Endothelial cell of hepatic sinusoid (primary cell): Measurements from ENCODE around the gene SLIT3.
"Not testable (repeated sequence)": the region's sequence is repeated elsewhere in the genome, so short reads cannot be mapped to it uniquely, and the experiment has no call there.

Experiments used
- in situ Hi-C: cut with HindIII; loops from 2 replicates; pipeline ENCODE4 v1.10.0; 2017; ENCODE audit warnings: low sequenced_read_pairs

SLIT3 gene

GRCh38 chr5:169222934-169223594 lies 77.9 kb downstream of the SLIT3 start:
- in situ Hi-C loops, result no loop called here

GRCh38 chr5:169221519-169221918 lies 79.4 kb downstream of the SLIT3 start:
- in situ Hi-C loops, result no loop called here

- in situ Hi-C loops, result no loop called here
Measured at GRCh38 chr5:169219961-169220360, 81.0 kb downstream of the SLIT3 start.

- in situ Hi-C loops, result no loop called here
Measured at GRCh38 chr5:169219351-169219750, 81.6 kb downstream of the SLIT3 start.

- in situ Hi-C loops, result no loop called here
Measured at GRCh38 chr5:169218861-169219260, 82.1 kb downstream of the SLIT3 start.

- in situ Hi-C loops, result no loop called here
Measured at GRCh38 chr5:169218176-169218575, 82.8 kb downstream of the SLIT3 start.

- in situ Hi-C loops, result no loop called here
Measured at GRCh38 chr5:169216866-169217265, 84.1 kb downstream of the SLIT3 start.

GRCh38 chr5:169213479-169213878 lies 87.5 kb downstream of the SLIT3 start:
- in situ Hi-C loops, result no loop called here

- in situ Hi-C loops, result not testable (repeated sequence)
Measured at GRCh38 chr5:169211761-169212160, 89.2 kb downstream of the SLIT3 start.

GRCh38 chr5:169204788-169205400 lies 96.0 kb downstream of the SLIT3 start:
- in situ Hi-C loops, result no loop called here

- in situ Hi-C loops, result no loop called here
Measured at GRCh38 chr5:169202969-169203368, 98.0 kb downstream of the SLIT3 start.

GRCh38 chr5:169201597-169201996 lies 99.3 kb downstream of the SLIT3 start:
- in situ Hi-C loops, result no loop called here

- in situ Hi-C loops, result no loop called here
Measured at GRCh38 chr5:169200125-169200778, 100.7 kb downstream of the SLIT3 start.

- in situ Hi-C loops, result no loop called here
Measured at GRCh38 chr5:169197343-169197742, 103.6 kb downstream of the SLIT3 start.

- in situ Hi-C loops, result no loop called here
Measured at GRCh38 chr5:169196059-169196458, 104.9 kb downstream of the SLIT3 start.

GRCh38 chr5:169195601-169196000 lies 105.3 kb downstream of the SLIT3 start:
- in situ Hi-C loops, result no loop called here

- in situ Hi-C loops, result no loop called here
Measured at GRCh38 chr5:169192536-169192935, 108.4 kb downstream of the SLIT3 start.

GRCh38 chr5:169190849-169191248 lies 110.1 kb downstream of the SLIT3 start:
- in situ Hi-C loops, result no loop called here

GRCh38 chr5:169185626-169186025 lies 115.3 kb downstream of the SLIT3 start:
- in situ Hi-C loops, result loop anchor here (5.0 kb wide), 1 partner anchor 102 kb away; no protein-coding TSS in a partner anchor

- in situ Hi-C loops, result no loop called here
Measured at GRCh38 chr5:169183576-169183975, 117.4 kb downstream of the SLIT3 start.

GRCh38 chr5:169182797-169183196 lies 118.1 kb downstream of the SLIT3 start:
- in situ Hi-C loops, result no loop called here

GRCh38 chr5:169181814-169182213 lies 119.1 kb downstream of the SLIT3 start:
- in situ Hi-C loops, result no loop called here
